Keratinocyte (primary cell): ENCODE measurements around the gene AKAP13. TPM values are rescaled to one million over a fixed set of nuclear protein-coding genes. Genes with fewer than 3 reads are reported as not detected.

Experiments
- DNase-seq: peaks from one replicate; pipeline ENCODE4 v3.0.0-alpha.2; 2011; ENCODE audit warnings: low read depth, missing footprints, low spot score
- FAIRE-seq: peaks from 2 replicates; lab custom pipeline; 2011; peaks lifted over from hg19 to GRCh38; lab: Jason Lieb, UNC
- H2AFZ ChIP-seq: 2 replicates; pipeline ENCODE4 v1.6.0; 2012; ENCODE audit warnings: low read length, control low read depth, inconsistent platforms; ENCODE audit not compliant: control insufficient read depth
- H3K27ac ChIP-seq: 2 replicates; pipeline ENCODE4 v1.5.1; 2011; ENCODE audit warnings: low read length; ENCODE audit not compliant: control insufficient read depth, insufficient read depth
- H3K27me3 ChIP-seq: 3 replicates; pipeline ENCODE4 v1.6.0; 2011; ENCODE audit warnings: low read length; ENCODE audit not compliant: control insufficient read depth, insufficient read depth; ENCODE audit errors: extremely low read depth
- H3K36me3 ChIP-seq, 2 experiments: 2 replicates in 1 of 2; 3 replicates in 1 of 2; pipeline ENCODE4 v1.5.1; 2011; ENCODE audit warnings: low read length in 2 of 2, mild to moderate bottlenecking in 1 of 2; ENCODE audit not compliant: control insufficient read depth in 2 of 2, insufficient read depth in 2 of 2; ENCODE audit errors: extremely low read depth in 1 of 2
- H3K4me1 ChIP-seq: 3 replicates; pipeline ENCODE4 v1.5.1; 2011; ENCODE audit warnings: low read length; ENCODE audit not compliant: control insufficient read depth, insufficient read depth; ENCODE audit errors: extremely low read depth
- H3K4me2 ChIP-seq: 3 replicates; pipeline ENCODE4 v1.6.0; 2011; ENCODE audit warnings: low read depth, low read length; ENCODE audit not compliant: control insufficient read depth, insufficient read depth; ENCODE audit errors: extremely low read depth
- H3K4me3 ChIP-seq, 3 experiments: fragments of 200-600 bp in 1 of 3; sonication (generic) in 1 of 3; 2 replicates in 2 of 3; 3 replicates in 1 of 3; pipeline ENCODE4 v1.5.1; 2011 to 2016; ENCODE audit warnings: low read length in 3 of 3, mild to moderate bottlenecking in 3 of 3, control low read depth in 2 of 3, inconsistent platforms in 1 of 3, low read depth in 1 of 3, mixed read lengths in 1 of 3, mixed run types in 1 of 3, moderate library complexity in 1 of 3; ENCODE audit not compliant: control insufficient read depth in 2 of 3, insufficient read depth in 2 of 3; ENCODE audit errors: extremely low read depth in 1 of 3
- H3K79me2 ChIP-seq: 2 replicates; pipeline ENCODE4 v1.6.0; 2012; ENCODE audit warnings: low read length; ENCODE audit not compliant: control insufficient read depth, insufficient read depth
- H3K9ac ChIP-seq: 3 replicates; pipeline ENCODE4 v1.6.0; 2011; ENCODE audit warnings: low read length; ENCODE audit not compliant: control insufficient read depth, insufficient read depth; ENCODE audit errors: extremely low read depth
- H3K9me1 ChIP-seq: 3 replicates; pipeline ENCODE4 v1.6.0; 2011; ENCODE audit warnings: low read length; ENCODE audit not compliant: control insufficient read depth, insufficient read depth; ENCODE audit errors: extremely low read depth
- H3K9me3 ChIP-seq: 2 replicates; pipeline ENCODE4 v1.5.1; 2012; ENCODE audit warnings: low read depth, low read length; ENCODE audit not compliant: control insufficient read depth
- H4K20me1 ChIP-seq: 3 replicates; pipeline ENCODE4 v1.6.0; 2011; ENCODE audit warnings: low read length; ENCODE audit not compliant: control insufficient read depth, insufficient read depth; ENCODE audit errors: extremely low read depth
- EZH2 ChIP-seq: IDR thresholded peaks from one replicate; pipeline ENCODE4 v1.6.1; 2012; ENCODE audit warnings: inconsistent platforms, mild to moderate bottlenecking, low read length, moderate library complexity
- dilution Hi-C: fragments of 300-500 bp; cut with MboI; formaldehyde crosslinking; loops from one replicate; pipeline ENCODE4 v1.7.0; 2020; ENCODE audit warnings: low sequenced_read_pairs; ENCODE audit not compliant: extremely low pct_ligation_motif_present
- polyA plus RNA-seq, 5 experiments: library from polyadenylated mRNA; depleted of rRNA in 3 of 5; stranded (reverse) in 3 of 5; stranded (forward) in 1 of 5; unstranded in 1 of 5; fragments of >200 nt; gene quantifications; 1 replicate in 1 of 5; 2 replicates in 3 of 5; 3 replicates in 1 of 5; pipeline versions ENCODE4 v1.2.1 to v1.2.3, GENCODE V29; 2011 to 2012; ENCODE audit warnings: missing spikeins in 2 of 5, low read depth in 1 of 5, low replicate concordance in 1 of 5
- TF ChIP-seq, protein P1 (sequence below), 3 experiments: IDR thresholded peaks in 1 of 3; conservative IDR thresholded peaks in 1 of 3; optimal IDR thresholded peaks in 1 of 3; 2 replicates in 2 of 3; 3 replicates in 1 of 3; pipeline versions ENCODE3 to v1.5.1; 2011; ENCODE audit warnings: low read length in 3 of 3, mild to moderate bottlenecking in 3 of 3, moderate library complexity in 2 of 3, control low read depth in 1 of 3, inconsistent platforms in 1 of 3; ENCODE audit not compliant: insufficient read depth in 2 of 3; ENCODE audit errors: extremely low read depth in 1 of 3

AKAP13 gene
- polyA plus RNA-seq, 1 donor (not counting 4 experiments of a cell fraction or from before 2014, with no cell fraction given) = 16.7 TPM

DNA sequence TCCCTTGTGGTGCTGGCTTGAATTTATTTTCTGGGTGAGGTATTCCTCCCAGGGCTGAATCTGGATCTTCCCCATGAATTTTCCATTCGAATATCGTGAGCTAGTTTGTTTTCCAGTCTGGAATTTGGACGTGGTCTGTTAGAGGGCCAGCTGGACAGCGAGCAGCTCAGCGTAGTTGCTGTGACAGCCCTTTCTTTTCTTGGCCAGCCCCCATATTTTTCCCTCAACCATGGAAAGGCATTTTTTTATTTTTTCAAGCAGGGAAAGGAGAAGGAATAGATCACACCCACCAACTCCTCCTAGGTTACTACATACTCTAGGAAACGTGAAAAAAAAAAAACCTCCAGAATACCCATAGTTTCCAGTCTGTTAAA is 262.3 kb downstream of the AKAP13 start:
- Histone ChIP-seq H3K36me3 (peaks cover 0 to 8% of the 10 kb centered on the region in 2 experiments), H3K79me2 (no peaks in the 10 kb centered on the region), H4K20me1 (no peaks in the 10 kb centered on the region), H3K27ac (no peak overlapping the region), H3K4me3 (no peak overlapping the region), H3K9me1 (no peaks in the 10 kb centered on the region), H3K9ac (no peak overlapping the region), H3K9me3 (no peaks in the 10 kb centered on the region), H3K4me2 (no peak overlapping the region), H2AFZ (no peak overlapping the region), H3K27me3 (no peaks in the 10 kb centered on the region), H3K4me1 (peaks cover 7% of the 10 kb centered on the region)
- DNase-seq (no peak), FAIRE-seq (no peak)
- TF ChIP-seq EZH2 = no peak
- TF ChIP-seq, protein P1, sequence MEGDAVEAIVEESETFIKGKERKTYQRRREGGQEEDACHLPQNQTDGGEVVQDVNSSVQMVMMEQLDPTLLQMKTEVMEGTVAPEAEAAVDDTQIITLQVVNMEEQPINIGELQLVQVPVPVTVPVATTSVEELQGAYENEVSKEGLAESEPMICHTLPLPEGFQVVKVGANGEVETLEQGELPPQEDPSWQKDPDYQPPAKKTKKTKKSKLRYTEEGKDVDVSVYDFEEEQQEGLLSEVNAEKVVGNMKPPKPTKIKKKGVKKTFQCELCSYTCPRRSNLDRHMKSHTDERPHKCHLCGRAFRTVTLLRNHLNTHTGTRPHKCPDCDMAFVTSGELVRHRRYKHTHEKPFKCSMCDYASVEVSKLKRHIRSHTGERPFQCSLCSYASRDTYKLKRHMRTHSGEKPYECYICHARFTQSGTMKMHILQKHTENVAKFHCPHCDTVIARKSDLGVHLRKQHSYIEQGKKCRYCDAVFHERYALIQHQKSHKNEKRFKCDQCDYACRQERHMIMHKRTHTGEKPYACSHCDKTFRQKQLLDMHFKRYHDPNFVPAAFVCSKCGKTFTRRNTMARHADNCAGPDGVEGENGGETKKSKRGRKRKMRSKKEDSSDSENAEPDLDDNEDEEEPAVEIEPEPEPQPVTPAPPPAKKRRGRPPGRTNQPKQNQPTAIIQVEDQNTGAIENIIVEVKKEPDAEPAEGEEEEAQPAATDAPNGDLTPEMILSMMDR (optimal IDR thresholded peaks at IDR 0.05 in 1 of 3, IDR thresholded peaks at IDR 0.05 in 1 of 3, conservative IDR thresholded peaks at IDR 0.05 in 1 of 3; ENCODE audit: extremely low read depth in 1 of 3, insufficient read depth in 2 of 3, low read length in 3 of 3) = no peak
- dilution Hi-C loops = no loop called here

DNA sequence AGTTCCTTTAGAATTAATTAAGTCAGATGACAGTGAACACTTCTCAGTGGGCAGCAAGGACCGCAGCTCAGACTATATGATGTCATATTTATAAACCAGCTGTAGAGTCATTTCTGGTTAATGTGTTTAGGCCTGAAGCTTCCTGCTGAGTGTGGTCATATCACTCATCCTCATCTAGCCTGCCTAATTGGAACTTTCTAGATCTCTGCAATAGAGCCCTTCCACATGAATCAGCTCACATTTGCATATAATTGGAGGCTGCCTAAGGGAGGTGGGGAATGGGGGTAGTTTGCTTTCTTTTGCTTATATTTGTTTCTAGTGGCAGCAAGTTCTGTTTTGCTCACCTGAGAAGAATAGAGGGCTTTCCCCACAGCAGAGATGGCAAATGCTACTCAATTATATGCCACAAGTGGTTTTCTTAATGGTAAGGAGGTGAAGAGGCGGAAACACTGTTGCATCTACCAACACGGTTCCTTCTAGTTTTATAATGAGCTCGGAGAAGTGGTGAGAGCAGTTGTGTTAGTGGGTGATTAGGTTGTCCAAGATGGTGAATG is 266.2 kb downstream of the AKAP13 start:
- H3K27me3 ChIP-seq = no peaks in the 10 kb centered on the region
- H3K4me1 ChIP-seq = no peaks in the 10 kb centered on the region
- no peaks in the 10 kb centered on the region for H3K9me1 ChIP-seq
- TF ChIP-seq, protein P1 (optimal IDR thresholded peaks at IDR 0.05 in 1 of 3, IDR thresholded peaks at IDR 0.05 in 1 of 3, conservative IDR thresholded peaks at IDR 0.05 in 1 of 3; ENCODE audit: extremely low read depth in 1 of 3, insufficient read depth in 2 of 3, low read length in 3 of 3) = no peak
- TF ChIP-seq EZH2 = no peak
- DNase-seq (no peak), FAIRE-seq (no peak)
- no peaks in the 10 kb centered on the region for H3K9me3 ChIP-seq
- H2AFZ ChIP-seq = no peak overlapping the region
- dilution Hi-C loops = no loop called here
- peaks cover 0 to 12% of the 10 kb centered on the region in 2 experiments for H3K36me3 ChIP-seq
- no peaks in the 10 kb centered on the region for H3K79me2 ChIP-seq
- no peak overlapping the region for H3K4me3 ChIP-seq
- no peaks in the 10 kb centered on the region for H4K20me1 ChIP-seq
- no peak overlapping the region for H3K4me2 ChIP-seq
- no peak overlapping the region for H3K27ac ChIP-seq
- H3K9ac ChIP-seq = no peak overlapping the region
